ENCODE data around the gene LRRC4C. TPM values are rescaled to one million over a fixed set of nuclear protein-coding genes. Genes with fewer than 3 reads are reported as not detected.
A peak's percentile ranks its signal among the peaks of the same experiment; 100 is the strongest.

LRRC4C gene
- total RNA-seq, 1 donor from 2014 or later = 0.41 TPM

DNA sequence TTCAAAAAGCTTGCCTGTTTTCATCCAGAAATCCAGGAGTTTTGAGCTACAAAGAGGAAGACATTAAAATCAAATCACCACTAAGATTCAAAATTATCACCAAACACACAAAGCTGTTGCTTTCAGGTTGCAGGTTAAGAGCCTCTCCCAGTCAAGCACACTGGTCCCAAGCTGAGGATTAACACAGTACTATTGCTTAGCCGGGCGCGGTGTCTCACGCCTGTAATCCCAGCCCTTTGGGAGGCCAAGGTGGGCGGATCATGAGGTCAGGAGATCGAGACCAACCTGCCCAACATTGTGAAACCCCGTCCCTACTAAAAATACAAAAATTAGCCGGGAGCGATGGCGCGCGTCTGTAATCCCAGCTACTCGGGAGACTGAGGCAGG is 1165.1 kb downstream of the LRRC4C start:
- intact Hi-C loops (cut with micrococcal nuclease) = no loop called here
- H3K27me3 ChIP-seq (ENCODE audit: low read depth) = peaks cover 62% of the 10 kb centered on the region
- H3K27ac ChIP-seq (replicated peaks) = no peak overlapping the region
- no peak for DNase-seq
- H3K4me1 ChIP-seq = peaks cover 10% of the 10 kb centered on the region
- TF ChIP-seq, protein P1, sequence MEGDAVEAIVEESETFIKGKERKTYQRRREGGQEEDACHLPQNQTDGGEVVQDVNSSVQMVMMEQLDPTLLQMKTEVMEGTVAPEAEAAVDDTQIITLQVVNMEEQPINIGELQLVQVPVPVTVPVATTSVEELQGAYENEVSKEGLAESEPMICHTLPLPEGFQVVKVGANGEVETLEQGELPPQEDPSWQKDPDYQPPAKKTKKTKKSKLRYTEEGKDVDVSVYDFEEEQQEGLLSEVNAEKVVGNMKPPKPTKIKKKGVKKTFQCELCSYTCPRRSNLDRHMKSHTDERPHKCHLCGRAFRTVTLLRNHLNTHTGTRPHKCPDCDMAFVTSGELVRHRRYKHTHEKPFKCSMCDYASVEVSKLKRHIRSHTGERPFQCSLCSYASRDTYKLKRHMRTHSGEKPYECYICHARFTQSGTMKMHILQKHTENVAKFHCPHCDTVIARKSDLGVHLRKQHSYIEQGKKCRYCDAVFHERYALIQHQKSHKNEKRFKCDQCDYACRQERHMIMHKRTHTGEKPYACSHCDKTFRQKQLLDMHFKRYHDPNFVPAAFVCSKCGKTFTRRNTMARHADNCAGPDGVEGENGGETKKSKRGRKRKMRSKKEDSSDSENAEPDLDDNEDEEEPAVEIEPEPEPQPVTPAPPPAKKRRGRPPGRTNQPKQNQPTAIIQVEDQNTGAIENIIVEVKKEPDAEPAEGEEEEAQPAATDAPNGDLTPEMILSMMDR (IDR thresholded peaks at IDR 0.05; ENCODE audit: borderline replicate concordance) = no peak
- no peak overlapping the region for H3K4me3 ChIP-seq
- no peaks in the 10 kb centered on the region for H3K36me3 ChIP-seq
- no peaks in the 10 kb centered on the region for H3K9me3 ChIP-seq (replicated peaks)

DNA sequence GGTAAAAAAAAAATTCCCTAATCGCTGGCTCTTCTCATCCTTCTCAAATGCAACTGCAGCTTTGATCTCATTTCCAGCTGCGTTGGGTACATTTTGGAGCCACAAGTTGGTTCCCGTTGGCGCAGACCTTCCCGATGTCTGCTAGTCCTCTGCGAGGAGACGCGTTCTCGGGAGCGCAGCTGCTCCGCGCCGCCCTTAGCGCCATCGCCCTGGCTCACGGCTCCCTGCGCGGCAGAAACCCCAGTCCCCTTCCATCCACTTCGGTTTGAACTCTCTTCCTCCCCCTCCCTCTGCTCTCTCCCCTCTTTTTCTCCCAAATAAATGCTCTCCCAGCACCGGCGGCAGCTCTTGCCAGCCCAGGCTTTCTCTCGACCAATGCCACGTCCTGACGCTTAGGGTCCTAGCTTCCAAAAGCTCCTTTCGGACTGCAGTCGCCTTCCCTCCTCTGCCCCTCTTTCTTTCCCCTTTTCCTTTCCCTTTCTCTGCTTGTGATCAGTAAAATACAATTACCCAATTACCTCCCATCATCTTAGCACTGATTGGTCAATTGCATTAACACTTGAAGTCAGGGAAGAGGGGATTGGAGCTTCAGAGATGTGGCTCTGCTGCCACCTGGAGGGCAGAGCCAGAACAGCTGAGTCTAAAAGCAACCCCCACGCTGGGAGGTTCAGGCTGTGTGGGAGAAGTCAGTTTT is 1165.7 kb downstream of the LRRC4C start:
- DNase-seq = peak; percentile 38
- Histone ChIP-seq H3K27me3 (ENCODE audit: low read depth) (peaks cover 62% of the 10 kb centered on the region), H3K4me3 (peak overlapping the region; percentile 68), H3K36me3 (no peaks in the 10 kb centered on the region), H3K27ac (replicated peaks) (peak overlapping the region; percentile 61), H3K4me1 (peaks cover 10% of the 10 kb centered on the region), H3K9me3 (replicated peaks) (no peaks in the 10 kb centered on the region)
- TF ChIP-seq, protein P1 (IDR thresholded peaks at IDR 0.05; ENCODE audit: borderline replicate concordance) = peak; percentile 81
- intact Hi-C loops (cut with micrococcal nuclease) = no loop called here

DNA sequence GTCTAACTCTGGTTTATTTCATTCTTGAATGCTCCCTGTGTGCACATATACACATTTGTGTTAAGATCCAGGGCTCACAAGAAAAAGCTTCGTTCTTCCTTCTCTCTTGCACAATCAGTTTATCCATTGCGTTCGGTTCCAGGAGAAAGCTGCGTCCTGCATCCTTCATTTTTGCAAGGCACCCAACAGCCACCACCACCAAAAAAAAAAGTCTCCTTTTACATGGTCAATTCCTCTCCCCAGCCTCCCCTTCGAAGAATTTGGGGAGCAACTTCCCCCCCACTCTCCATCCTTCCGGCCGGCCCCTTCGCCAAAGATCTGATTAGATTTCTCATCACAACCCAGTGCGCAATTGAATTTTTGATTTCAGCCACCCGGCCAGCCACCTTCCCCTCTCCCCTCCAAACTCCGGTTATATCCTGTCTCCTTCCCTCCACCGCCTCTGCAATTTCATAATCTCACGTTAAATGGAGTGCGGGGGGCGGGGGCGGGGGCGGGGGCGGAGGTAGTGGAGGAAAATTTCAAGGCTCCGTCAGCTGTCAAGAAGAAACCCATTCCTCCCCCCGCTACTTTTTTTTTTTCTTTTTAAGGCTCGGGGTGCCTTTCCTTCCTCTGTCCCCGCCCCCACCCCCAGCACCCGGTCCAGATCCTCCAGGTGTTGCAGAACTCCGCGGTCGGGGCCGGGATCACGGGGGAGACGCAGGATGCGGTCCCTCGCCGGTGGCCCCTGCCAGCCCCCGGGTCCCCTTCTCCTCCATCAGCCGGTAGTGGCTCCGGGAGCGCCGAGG is 1166.5 kb downstream of the LRRC4C start:
- no peaks in the 10 kb centered on the region for H3K9me3 ChIP-seq (replicated peaks)
- peaks cover 62% of the 10 kb centered on the region for H3K27me3 ChIP-seq (ENCODE audit: low read depth)
- TF ChIP-seq, protein P1 (IDR thresholded peaks at IDR 0.05; ENCODE audit: borderline replicate concordance) = no peak
- H3K4me1 ChIP-seq = peaks cover 10% of the 10 kb centered on the region
- intact Hi-C loops (cut with micrococcal nuclease) = no loop called here
- no peak for DNase-seq
- H3K4me3 ChIP-seq = peak overlapping the region; percentile 68
- H3K36me3 ChIP-seq = no peaks in the 10 kb centered on the region
- peak overlapping the region; percentile 61 for H3K27ac ChIP-seq (replicated peaks)

DNA sequence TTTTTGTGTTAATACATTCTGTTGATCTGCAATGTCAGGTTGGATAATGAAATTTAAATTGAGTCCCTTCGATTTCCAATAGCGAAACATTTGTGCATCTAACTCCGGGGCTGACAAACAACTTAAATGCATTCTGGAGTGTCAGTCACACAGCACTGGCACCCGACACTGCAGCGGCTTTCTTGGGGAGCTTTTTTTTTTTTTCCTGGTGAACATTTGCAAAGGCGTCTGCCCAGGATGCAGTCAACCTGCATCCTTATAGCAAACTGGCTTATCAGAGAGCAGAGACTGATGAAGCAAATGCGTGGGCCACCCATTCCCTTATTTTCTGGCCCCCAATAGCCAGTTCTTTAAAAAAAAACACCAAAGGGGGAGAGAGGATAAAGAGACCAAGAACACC is 1167.7 kb downstream of the LRRC4C start:
- H3K9me3 ChIP-seq (replicated peaks) = no peaks in the 10 kb centered on the region
- H3K27ac ChIP-seq (replicated peaks) = no peak overlapping the region
- H3K36me3 ChIP-seq = no peaks in the 10 kb centered on the region
- TF ChIP-seq, protein P1 (IDR thresholded peaks at IDR 0.05; ENCODE audit: borderline replicate concordance) = no peak
- peaks cover 57% of the 10 kb centered on the region for H3K27me3 ChIP-seq (ENCODE audit: low read depth)
- peaks cover 10% of the 10 kb centered on the region for H3K4me1 ChIP-seq
- peak overlapping the region; percentile 68 for H3K4me3 ChIP-seq
- DNase-seq = no peak
- intact Hi-C loops (cut with micrococcal nuclease) = no loop called here

DNA sequence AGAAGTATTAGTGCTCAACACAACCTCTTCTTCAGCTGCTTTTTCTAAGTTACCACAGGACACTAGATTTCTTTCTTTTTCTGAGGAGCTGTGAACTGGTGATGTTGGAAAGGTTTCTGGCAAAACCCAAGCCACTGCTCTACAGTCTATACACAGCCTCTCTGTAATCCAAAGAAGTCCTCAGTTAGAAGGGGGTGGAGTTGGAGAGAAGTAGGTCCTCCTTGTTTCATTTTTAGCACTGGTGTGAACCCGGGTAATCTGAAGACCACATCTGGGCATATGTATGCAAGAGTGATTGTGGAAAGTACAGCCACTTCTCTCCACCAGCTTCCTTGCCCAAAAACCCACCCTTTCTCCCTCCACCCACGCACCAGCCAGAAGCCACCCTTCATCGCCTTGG is 1168.1 kb downstream of the LRRC4C start:
- Histone ChIP-seq H3K27me3 (ENCODE audit: low read depth) (peaks cover 53% of the 10 kb centered on the region), H3K4me3 (peak overlapping the region; percentile 68), H3K9me3 (replicated peaks) (no peaks in the 10 kb centered on the region), H3K4me1 (peaks cover 10% of the 10 kb centered on the region), H3K27ac (replicated peaks) (no peak overlapping the region), H3K36me3 (no peaks in the 10 kb centered on the region)
- no peak for DNase-seq
- intact Hi-C loops (cut with micrococcal nuclease) = no loop called here
- TF ChIP-seq, protein P1 (IDR thresholded peaks at IDR 0.05; ENCODE audit: borderline replicate concordance) = no peak

All from left ventricle myocardium inferior (tissue), 1 donor.